ENCODE data around the gene RBMS1.

DNA sequence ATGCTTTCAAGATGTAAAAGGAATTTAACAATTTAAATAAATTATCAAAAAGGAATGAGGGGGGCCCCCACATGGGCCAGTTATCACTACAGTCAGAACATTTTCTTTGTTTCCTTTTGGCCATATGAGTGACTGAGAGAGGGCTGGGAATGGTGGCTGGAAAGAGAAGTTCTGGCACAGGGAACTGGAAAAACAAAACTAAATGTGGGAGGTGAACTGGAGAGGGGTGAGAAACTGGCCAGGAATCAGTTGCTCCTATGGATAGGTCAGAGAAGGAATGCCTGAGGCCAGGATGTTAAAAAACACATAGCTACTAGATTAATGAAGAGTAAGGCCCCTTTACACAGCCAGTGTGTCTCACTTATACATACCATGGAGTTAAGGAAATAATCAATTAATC is 121.0 kb downstream of the RBMS1 start:
- TF ChIP-seq RAD21 (conservative IDR thresholded peaks at IDR 0.05) (no peak), EZH2 (IDR thresholded peaks at IDR 0.05; ENCODE audit: borderline replicate concordance, insufficient read depth, low read length, poor library complexity, severe bottlenecking) (no peak), POLR2AphosphoS5 (IDR thresholded peaks at IDR 0.05) (no peak)
- TF ChIP-seq, protein P1, sequence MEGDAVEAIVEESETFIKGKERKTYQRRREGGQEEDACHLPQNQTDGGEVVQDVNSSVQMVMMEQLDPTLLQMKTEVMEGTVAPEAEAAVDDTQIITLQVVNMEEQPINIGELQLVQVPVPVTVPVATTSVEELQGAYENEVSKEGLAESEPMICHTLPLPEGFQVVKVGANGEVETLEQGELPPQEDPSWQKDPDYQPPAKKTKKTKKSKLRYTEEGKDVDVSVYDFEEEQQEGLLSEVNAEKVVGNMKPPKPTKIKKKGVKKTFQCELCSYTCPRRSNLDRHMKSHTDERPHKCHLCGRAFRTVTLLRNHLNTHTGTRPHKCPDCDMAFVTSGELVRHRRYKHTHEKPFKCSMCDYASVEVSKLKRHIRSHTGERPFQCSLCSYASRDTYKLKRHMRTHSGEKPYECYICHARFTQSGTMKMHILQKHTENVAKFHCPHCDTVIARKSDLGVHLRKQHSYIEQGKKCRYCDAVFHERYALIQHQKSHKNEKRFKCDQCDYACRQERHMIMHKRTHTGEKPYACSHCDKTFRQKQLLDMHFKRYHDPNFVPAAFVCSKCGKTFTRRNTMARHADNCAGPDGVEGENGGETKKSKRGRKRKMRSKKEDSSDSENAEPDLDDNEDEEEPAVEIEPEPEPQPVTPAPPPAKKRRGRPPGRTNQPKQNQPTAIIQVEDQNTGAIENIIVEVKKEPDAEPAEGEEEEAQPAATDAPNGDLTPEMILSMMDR (IDR thresholded peaks at IDR 0.05; ENCODE audit: poor library complexity, severe bottlenecking) = no peak

All from neural cell (in vitro differentiated cells).